Stimulated activated CD8-positive, alpha-beta memory T cell treated with anti-CD3 and anti-CD28 coated beads, Interleukin-12 subunit alpha, Interleukin-12 subunit beta, amount 100 ng/mL, for 1 hour (primary cell): ENCODE data around the gene TNRC18.
"Not testable (repeated sequence)": the region's sequence is repeated elsewhere in the genome, so short reads cannot be mapped to it uniquely, and the experiment has no call there.

Source experiments
- DNase-seq: peaks from one replicate; pipeline ENCODE4 v3.0.0-alpha.2; 2020; ENCODE audit warnings: low read depth

TNRC18 gene

DNA sequence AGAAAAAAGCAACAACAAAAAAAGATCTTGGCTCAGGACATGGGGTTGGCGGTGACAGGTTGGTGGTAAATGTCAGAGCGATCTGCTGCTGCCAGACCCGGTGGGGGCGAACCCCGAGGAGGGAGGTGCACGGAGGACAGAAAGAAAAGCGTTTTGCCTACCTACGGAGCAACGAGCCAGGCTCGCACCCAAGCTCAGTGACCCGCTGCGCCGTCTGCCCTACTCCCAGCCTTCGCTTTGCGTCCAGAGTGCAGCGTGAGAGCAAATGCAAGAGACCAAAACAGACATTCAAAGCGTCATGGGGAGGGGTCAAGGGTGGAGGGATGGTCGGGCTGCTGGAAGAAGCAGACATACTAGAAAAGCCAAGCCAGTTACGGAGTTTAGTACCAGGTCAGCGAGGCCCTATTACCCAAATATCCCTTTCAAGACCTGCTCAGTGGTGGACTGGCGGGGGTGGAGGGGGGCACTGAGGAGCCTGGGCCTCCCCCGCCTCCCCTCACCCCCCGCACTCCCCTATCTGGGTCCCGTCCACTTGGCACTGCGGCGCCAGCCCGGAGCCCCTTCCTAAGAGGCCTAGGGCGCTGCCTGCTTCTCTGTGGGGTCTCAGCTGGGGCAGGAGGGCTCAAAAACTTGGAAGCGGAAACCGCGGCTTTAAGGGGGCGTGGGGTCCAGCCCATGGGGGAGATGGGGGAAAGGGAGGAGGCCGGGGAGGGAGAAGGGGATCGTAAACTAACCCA is 74.0 kb downstream of the TNRC18 start:
- no peak for DNase-seq

DNA sequence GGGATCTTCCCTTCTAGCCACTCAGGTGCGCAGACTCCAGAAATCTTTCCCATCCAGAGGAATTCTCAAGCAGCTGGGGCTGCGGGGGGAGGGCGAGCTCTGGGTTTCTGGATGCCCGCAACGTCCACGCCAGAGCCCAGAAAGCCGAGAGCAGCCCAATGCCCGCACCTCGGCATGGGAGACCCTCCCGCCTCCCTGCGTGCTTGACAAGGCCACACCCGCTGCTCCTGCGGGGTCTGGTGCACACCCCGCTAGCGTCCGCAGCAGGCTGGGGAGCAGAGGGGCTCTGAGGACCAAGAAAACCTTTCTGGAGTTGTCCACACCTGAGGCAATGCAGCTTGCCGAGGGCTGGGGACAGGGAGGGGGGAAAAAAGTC is 74.6 kb downstream of the TNRC18 start:
- no peak for DNase-seq

DNA sequence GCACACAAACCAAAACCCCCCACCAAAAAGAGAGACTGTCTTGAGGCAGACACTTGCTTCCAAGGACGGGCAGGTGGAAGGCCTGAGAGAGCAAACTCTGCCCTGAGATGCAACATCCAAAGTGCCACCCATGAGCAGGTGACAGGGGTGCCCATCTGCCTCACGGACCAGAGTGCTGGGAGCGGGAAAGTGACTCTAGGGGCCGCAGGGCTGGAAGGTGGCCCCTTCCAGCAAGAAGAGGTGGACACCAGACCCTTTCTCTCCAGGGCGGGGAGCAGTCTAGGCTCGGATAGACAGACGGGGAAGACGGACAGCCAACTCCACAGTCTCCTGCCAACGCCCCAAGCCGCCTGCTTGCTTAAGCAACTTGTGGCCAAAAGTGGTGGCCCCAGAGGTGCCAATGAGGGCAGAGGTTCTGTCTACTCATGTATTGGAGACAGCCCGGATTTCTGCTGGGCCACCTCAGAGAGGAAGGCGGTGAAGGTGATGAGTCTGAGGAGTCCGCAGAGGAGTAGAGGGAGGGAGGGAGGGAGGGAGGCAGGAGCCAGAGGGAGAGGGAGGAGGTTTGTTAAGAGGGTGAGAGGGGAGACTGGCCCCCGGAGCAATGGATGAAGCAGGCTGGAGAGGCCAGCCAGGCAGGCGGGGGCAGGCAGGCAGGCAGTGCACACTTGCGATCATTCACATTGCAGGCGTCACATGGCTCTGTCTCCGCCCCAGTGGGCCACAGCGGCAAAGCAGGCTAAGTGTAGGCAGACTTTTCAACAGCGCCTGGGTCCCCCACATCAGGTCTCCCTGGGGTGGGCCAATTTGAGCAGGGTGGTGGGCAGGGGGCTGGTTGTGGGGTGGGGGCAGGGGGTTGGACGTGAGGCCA is 75.3 kb downstream of the TNRC18 start:
- no peak for DNase-seq

DNA sequence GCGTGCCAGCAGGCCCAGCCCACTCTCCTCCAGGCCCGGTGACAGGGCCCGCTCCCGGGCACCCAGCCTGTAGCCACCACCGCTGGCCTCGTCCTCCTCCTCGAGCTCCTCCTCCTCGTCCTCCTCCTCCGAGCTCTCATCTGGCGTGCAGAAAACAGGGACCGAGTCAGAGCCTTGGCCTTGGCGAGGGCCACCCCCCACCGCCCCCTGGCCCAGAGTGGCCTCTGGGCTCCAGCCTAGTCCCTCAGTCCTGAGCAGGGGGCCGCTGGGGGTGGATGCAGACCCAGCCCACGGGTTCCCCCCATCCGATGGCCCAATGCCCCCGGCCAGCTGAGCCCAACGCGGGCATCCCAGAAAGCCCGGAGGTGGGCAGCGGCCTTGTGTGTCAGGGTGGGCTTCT is 78.0 kb downstream of the TNRC18 start:
- no peak for DNase-seq

DNA sequence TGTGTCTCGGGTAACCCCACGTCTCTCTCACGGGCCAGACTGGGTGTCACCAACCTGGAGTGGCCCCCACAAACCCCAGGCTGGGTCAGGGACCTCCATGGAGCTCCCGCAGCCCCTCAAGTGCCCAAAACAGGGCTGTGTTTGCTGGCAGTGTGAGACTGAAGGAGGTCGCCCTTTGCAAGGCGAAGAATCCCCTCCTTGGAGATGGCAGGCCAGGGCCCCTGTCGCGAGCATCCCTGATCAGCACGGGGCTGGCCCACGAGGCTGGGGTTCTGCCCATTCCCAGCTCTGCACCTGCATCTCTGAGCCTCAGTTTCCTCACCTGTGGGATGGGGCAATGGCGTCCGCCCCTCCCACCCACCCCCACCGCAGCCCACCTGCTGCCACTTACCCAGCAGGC is 78.5 kb downstream of the TNRC18 start:
- no peak for DNase-seq

GRCh38 chr7:5344342-5344741 is 79.3 kb downstream of the TNRC18 start:
- no peak for DNase-seq

GRCh38 chr7:5343884-5344283 is 79.8 kb downstream of the TNRC18 start:
- no peak for DNase-seq

DNA sequence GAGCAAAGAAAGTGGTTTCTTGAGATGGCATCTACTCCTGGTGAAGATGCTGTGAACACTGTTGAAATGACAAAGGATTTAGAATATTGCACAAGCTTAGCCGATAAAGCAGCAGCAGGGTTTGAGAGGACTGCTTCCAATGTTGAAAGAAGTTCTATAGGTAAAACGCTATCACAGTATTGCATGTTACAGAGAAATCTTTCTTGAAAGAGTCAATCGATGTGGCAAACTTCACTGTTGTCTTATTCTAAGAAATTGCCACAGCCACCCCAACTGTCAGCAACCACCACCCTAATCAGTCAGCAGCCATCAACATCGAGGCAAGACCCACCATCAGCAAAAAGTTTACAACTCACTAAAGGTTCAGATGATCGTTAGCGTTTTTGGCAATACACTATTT is 81.0 kb downstream of the TNRC18 start:
- no peak for DNase-seq

DNA sequence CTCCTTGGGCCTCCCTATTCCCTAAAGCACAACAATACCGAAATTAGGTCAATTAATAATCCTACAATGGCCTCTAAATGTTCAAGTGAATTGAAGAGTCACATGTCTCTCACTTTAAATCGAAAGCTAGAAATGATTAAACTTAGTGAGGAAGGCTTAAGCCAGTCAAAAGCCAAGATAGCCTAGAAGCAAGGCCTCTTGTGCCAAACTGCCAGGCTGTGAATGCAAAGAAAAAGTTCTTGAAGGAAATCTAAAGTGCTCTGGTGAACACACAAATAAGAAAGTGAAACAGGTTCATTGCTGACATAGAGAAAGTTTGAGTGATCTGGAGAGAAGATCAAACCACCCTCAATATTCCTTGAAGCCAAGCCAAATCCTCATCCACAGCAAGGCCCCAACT is 83.7 kb downstream of the TNRC18 start:
- no peak for DNase-seq

GRCh38 chr7:5337047-5337446 is 86.6 kb downstream of the TNRC18 start:
- DNase-seq: no peak

DNA sequence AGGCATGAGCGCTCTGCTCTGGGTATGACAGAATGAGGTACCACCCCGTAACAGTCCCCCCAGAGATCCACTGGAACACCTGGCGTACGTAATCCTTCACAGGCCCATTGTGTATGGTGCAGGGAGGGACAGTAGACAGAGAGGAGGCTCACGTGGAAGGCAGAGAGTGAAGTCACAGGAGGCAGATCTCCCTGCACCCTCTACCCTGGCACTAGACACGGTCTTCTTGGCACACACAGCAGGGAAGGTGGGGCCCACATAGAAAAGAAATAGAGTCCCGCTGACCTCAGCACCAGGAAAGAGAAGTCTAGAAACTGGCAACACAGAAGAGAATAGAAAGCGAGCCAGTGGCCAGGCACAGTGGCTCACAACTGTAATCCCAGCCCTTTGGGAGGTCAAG is 89.0 kb downstream of the TNRC18 start:
- no peak for DNase-seq

GRCh38 chr7:5333121-5334045 is 90.3 kb downstream of the TNRC18 start:
- no peak for DNase-seq

GRCh38 chr7:5332579-5332978 is 91.1 kb downstream of the TNRC18 start:
- no peak for DNase-seq

DNA sequence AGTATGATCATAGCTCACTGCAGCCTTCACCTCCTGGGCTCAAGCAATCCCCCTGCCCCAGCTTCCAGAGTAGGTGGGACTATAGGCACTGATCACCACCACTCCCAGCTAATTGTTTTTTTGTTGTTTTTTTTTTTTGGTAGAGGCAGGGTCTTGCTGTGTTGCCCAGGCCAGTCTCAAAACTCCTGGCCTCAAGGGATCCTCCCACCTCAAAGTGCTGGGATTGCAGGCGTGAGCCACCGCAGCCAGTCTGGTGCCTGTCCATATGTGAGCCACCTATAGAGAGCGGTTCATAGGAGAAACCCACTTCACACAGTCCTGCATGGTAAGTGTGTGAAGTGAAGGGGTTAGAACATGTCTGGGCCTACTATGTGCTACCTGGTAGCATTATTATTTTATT is 93.3 kb downstream of the TNRC18 start:
- DNase-seq: no peak

- DNase-seq: no peak
These were observed 98.7 kb downstream of the TNRC18 start for GRCh38 chr7:5324961-5325360.

DNA sequence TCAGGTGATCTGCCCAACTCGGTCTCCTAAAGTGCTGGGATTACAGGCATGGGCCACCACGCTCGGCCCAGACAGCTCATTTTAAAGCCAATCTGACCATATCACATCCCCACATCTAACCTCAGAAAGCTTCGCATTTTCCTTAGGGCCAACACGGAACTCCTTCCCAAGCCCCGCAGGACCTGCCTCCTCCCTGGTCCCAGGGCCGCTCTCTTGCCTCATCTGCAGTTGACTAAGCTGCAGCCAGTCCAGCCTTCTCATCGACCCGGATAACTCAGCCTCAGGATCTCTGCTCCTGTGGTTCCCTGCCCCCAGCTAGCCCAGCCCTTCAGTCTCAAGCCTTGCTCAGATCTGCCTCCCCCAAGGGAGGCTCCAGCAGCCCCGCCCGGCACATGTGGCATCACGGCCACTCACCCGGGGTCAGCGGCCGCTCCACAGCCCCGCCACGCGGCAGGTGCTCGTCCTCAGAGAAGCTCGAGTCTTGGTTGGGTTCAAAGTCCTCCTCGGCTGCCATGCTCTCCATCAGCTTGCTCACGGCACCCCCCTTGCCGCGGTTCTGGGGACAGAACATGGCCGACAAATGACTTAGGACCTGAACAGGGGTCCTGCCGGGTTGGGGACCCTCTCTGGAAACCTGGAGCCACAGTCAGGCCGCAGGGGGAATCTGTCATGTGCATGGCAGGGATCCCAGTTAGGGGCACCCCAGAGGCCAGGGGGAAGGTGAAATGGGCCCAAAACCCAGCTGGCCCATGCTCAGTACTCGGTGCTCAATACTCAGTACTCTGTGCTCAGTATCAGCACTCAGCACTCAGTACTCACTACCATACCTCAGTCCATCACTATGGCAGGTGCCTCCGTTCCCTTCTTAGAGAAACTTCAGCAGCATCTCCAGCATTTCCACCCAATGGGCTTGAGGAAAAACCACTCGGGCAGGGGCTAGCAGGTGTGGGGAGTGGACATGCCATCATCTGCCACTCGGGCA is 99.5 kb downstream of the TNRC18 start:
- not testable (repeated sequence) for DNase-seq

DNA sequence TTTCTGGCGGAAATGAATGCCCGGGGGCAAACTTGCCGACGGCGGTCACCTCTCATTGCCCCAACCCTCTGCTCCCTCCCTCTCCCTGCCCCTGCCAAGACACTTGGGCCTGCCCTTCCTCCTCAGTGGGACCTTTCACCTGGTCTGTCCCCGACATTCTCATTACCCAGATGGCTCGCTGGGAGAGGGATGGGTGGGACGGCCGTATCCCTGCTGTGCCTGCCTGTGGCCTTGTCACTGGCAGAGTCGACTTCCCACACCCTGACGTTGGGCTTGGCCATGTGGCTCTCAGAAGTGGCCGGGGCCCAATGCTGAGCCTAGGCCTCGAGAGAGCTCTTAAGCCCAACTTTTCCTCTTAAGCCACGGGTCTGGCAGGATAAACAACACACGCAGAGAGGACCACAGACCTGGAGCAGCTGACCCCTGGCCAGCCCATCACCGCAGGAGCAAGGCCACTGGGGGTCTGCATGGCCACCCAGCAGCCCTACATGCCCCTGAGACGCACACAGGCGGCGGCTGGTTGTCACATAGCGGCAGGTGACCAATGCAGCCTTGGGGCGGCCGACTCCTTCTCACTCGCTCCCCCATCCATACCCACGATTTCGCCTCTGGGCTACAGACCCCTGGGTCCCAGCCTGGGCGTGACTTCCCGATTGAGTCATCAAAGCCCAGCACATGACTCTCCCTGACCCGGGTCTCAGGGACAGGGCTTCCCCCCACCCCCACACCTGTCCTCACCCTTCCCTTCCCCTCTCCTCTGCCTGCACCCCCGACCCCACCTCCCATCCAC is 100.8 kb downstream of the TNRC18 start:
- DNase-seq: no peak

DNA sequence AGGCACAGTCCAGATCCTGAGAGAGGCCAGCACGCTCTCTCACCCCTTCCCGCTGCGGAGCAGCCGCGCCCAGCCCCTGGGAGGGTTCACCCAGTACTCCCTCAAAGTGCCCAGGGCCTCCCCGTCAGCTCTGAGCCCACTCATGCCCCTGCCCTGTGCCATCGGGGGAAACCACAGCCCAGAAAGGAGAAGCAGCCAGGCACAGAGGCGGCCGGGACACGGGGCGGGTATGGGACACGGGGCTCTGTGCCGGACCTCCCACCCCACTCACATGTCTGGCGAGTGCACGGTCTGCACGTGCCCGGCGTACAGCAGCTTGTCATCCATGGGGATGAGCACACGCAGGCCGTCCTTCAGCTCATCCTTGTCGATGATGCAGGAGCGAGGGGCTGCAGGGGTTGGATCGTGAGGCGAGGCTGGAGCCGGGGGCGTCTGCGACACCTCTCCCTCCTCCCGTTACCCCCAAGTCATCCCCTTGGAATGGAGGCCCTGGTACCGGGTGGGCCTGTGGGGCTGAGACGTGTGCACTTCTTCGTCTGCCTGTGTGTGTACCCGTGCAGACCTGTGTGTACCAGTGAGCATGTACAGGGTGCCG is 102.7 kb downstream of the TNRC18 start:
- no peak for DNase-seq

GRCh38 chr7:5320391-5320790 is 103.2 kb downstream of the TNRC18 start:
- DNase-seq: no peak

GRCh38 chr7:5318613-5319012 is 105.0 kb downstream of the TNRC18 start:
- not testable (repeated sequence) for DNase-seq
